ENCODE data around the gene ZNF879. TPM values are rescaled to one million over a fixed set of nuclear protein-coding genes. Genes with fewer than 3 reads are reported as not detected.
A peak's percentile ranks its signal among the peaks of the same experiment; 100 is the strongest.

ZNF879 gene
- 4.6 TPM for total RNA-seq

DNA sequence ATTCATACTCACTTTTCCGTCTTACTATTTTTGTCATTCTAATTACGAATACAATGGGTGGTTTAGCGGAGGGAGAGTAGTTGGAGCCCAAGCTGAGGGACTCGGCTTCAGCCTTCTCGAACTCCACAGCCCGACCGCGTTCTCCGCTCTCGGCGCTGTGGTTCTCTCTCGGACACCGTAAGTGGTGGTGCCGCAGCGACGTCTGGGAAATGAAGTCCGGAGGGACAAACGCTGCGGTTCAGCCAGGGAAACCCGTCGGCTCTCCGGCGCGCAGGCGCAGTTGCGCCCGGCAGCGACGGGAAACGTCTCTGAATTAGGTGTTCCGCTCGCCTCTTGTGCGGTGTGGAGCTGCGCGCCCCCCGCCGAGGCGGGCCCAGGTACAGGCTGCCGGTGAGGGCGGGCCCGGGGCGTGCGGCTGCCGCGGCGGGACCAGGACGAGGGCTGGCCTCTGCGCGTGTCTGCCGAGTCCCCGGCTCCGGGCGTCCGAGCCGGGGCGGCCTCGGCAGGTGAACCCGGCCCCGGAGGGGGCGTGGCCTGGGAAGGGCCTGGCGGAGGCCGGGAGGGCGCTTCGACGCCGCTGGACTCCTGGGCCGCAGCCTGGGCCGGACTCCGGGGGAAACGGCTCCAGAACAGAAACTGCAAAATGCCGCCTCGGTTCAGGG, at the start of gene ZNF879:
Gene ZNF879, plus strand, starts transcription at position 277 of the 662 bp plus-strand sequence. CDS start 1,201 bp downstream, outside the sequence.
- DNase-seq: peak; percentile 91

DNA sequence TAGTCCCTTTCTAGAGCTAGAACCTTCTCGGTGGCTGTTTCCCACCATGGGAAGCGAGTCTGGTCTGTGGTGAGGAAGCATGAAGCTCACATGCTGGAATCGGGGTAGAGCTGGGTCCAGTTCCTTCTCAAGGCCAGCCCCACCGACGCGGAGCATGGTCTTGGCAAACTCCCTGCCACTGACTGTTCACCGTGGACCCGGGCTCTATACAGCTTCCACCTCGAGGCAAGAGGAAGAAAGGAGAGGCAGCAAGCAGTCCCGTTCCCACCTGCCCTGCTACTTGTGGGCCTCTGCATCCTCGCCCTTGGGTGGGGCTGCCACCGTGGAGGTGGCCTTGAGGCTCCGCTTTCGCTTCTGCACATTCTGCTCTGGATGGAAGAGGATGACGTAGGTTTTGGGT, 42.2 kb upstream of the ZNF879 start:
- no peak for DNase-seq

DNA sequence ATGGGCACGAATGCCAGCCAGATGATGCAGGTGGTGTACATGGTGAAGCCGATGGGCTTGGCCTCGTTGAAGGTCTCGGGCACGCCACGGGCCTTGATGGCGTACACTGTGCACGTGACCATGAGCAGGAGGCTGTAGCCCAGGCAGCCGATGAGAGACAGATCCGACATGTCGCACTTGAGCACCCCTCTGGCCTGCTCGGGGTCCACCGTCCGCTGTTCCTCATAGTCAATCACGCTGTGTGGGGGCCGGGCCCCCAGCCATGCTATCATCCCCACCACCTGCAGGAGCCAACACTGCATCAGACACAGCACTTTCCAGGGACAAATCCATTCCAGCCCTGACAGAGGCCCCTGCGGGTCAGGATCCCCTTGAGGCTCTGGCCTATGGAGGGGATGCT, 40.7 kb upstream of the ZNF879 start:
- no peak for DNase-seq

DNA sequence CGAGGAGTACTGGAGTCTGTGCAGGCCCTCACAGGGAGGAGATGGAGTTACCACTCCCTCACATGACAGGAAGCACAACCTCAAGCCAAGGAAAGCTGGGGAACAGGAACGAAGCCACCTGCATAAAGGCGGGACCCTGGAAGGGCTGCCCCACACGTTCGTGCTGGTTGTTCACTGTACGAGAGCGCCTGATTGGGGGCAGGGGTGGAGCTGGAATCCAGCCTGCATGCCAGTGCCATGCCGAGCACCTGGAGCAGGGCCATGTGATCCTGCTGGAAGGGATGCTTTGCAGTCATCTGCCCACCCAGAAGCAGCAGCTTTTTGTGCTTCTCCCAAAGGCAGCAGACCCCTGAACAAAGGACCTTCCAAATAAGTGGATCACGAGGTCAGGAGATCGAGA, 39.9 kb upstream of the ZNF879 start:
- DNase-seq: no peak

DNA sequence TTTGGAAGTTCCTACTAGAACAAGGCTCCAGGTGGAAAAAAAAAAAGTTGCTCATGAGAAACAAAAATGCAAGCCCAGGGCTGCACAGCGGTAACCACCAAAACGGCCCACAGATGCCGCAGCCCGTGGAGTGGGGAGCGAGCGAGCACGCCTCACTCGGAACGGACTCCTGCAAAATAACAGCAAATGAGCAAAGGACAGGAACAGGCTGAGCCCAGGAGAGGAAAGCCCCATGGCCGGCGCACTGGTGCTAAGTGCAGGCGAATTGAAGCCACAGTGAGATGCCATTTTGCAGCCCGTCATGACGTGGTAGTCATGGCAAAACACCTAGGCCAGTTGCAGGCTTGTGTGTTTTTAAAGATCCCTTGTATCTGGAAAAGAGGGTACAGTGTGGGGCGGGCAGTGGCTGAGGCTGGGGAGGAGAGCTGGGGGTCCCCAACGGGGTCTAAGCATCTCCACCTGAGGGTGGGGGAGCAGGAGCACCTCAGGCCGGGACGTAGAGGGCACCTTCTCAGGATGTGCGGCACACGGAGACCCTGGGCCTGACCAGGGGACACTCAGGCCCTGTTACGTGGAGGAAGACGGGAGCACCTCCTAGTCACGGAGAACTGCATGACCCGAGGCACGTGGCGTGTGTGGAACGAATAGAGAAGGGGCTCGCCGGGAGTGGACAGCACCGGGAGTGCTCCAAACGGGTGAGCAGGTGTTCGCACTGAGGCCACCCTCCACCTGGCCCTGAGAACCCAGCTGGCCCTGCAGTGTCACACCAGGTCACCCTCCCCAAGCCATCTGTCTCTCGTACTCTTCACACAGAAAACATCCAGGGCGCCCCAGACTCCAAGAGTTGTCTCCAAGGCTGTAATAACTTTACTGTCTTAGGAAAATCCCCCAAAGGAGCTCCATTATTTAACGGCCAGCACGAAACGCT, 39.2 kb upstream of the ZNF879 start:
- DNase-seq: no peak

DNA sequence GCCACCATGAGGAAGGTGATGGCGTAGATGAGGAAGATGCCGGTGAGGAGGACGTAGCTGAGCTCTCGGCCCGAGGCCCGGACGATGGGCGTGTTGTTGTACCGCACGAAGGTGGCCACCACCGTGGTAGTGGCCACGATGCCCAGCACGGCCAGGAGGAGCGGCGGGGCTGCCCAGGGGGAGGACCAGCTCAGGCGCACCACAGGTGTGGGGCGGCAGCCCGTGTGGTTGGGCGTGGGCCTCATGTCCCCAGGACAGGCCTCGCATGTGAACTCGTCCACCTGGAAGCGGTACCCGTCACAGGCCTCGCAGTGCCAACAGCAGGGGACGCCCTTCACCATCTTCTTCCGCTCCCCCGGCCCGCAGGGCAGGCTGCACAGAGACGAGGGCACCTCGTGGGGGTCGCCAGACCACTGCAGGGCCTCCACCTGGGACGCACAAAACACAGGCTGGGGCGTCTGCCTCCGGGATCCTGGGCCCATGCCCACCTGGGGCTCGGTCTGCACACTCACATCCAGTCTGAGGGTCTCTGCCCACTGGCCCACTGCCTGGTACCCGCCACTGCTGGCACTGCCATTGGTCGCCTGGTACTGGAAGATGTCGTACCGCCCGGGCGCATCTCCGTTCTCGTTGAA, 37.2 kb upstream of the ZNF879 start:
- no peak for DNase-seq

DNA sequence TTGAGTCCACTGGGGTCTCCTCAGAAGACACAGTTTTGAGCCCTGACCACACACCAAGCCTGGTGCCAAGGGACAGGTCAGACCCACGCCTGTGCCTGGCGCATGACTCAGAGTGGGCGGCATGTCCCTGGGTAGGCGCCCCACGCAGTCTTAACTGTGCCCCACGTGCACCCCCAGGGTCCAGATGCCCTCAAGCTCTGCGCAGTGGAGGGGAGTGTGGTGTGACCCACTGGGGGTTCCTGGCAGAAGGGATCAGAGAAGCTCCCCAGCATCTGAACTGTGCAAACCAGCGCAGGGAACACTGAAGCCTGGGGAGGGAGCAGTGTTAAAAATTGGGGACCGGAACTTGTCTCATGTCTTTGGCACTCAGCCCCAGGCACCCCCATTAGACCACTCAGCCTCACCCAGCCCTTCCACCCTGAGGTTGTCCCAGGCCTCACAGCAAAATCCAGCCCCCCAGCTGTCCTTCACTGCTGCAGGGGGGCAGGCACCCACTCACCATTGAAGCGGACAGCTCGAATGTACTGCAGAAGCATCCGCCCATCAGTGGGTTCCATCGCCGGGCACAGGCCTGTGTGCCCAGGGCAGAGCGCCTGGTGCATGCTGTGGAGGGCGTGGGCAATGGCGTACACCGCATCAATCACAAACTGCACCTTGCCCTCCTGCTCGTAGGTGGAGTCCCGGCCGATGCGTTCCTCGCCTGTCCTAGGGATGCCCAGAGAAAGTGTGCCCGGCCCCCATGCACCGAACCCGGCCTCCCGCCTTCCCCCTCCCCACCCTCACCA, 35.0 kb upstream of the ZNF879 start:
- no peak for DNase-seq

DNA sequence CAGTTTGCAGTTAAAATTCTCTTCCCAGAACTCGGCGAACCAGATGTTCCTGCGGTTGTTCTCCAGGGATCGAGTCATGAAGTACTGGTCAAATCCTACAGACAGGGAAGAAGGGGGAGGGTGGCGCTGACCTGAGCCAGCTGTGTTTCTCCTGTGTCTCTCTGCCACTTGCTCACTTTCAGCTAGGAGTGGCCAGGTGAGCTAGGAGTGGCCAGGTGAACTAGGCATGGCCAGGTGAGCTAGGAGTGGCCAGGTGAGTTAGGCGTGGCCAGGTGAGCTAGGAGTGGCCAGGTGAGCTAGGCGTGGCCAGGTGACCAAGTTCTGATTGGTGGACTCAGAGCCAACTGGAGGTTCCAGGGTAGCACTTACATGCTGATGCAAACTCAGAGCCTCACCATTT, 34.3 kb upstream of the ZNF879 start:
- DNase-seq: no peak

DNA sequence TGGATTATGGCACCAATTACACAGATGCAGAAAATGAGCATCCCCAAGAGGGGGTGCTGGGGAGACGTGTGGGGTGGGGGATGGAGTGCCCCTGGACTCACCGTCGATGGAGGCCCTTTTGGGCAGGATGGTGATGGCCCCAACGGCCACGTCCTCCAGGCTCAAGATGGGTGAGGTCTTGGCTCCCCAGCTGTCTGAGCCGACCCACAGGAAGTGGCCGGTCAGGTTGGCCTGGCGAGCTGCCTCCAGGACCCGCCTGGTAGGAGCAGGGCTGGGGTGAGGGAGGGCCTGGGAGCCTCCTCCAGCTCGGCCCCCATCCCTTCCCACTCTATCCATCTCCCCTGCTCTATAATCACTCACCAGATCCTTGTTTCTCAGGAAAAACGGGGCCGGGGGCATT, 33.1 kb upstream of the ZNF879 start:
- DNase-seq: no peak

DNA sequence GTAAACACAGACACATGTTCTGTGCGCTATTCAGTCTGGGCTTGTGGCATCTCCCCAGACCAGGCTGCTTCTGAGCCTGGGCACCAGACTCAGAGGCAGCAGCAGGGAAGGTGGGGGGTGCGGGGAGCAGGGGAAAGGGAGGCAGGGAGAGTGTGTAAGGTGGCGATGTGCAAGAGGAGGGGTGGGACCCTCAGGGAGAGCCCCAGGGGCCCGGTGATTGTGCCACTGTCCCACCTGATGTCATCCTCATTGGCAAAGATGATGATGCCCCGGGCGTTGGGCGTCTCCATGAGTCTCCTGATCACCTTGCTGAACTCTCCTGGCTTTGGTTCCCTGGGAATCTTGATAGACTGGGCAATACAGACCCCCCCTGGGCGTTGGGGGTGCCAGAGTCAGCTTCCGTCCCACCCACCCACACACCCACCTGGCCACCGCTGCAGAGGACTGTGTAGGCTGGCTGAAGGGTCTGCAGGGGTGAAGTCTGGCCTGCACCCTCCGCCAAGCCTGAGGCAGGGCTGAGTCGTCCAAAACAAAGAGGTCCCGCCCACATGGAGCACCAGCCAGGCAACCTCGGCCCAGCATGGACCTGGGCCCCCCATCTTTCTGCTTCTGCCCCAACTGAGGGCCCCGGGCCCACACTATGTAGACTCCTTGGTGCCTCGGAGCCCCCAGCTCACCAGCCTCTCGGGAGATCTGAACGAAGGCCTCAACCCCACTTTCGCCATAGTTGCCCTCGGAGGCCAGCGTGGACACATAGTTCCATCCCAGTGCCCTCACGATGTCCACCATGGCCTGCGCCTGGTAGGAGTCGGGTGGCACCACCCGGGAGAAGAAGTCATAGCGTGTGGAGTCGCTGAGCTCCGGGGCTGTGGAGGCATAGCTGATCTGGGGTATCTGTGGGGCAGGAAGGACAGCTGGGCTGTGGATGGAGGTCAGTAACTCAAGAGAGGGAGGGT, 32.1 kb upstream of the ZNF879 start:
- DNase-seq: no peak

DNA sequence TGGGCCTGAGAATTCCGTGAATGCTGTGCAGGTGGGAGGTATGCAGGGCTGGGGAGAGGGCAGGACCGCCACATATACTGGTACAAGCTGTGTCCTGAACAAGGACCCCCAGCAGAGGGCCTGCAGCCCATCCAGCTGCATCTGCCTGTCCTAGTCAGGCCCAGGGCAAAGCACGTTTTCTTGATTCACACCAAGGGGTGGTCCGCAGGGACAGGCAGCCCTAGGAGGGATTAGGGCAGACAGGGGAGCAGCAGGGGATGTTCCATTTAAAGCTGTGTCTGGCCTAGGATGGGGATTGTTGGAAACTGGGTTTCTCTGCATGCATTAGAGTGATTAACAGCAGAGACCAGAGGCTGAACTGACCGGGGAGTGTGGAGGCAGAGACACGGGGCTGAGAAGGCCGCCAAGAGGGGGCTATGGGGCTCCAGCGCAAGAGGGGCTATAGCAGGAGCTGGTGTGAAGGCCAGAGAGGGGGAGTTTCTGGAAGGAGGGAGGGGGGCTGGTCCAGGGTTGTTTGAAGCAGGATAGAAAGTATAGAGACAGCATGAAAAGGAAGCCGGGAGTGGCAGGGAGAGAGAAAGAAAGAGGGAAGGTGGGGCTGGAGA, 31.2 kb upstream of the ZNF879 start:
- DNase-seq: no peak

DNA sequence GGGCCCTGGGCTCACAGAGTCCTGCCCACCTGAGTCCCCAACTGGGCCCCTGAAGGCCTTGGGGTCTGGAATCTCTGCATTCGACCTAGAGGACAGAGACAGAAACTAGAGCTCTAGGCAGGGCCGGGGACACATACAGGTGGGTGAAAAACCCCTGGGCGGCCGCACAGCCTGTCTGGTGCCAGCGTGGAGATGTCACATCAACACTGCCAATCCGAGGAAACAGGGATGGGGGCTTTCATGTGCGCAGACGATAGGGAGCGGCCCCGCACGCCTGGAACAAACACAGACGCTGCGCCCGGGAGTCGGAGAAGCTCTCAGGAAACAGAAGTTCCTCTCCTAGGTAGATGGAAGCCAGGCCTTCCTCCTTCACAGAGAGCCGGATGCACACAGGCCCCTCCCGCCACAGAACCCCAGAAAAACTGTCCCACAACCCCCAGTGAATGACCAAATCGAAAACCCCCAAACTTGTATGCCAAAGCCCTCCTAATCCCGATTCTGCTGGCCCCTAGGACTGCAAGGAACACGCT, 30.3 kb upstream of the ZNF879 start:
- no peak for DNase-seq

DNA sequence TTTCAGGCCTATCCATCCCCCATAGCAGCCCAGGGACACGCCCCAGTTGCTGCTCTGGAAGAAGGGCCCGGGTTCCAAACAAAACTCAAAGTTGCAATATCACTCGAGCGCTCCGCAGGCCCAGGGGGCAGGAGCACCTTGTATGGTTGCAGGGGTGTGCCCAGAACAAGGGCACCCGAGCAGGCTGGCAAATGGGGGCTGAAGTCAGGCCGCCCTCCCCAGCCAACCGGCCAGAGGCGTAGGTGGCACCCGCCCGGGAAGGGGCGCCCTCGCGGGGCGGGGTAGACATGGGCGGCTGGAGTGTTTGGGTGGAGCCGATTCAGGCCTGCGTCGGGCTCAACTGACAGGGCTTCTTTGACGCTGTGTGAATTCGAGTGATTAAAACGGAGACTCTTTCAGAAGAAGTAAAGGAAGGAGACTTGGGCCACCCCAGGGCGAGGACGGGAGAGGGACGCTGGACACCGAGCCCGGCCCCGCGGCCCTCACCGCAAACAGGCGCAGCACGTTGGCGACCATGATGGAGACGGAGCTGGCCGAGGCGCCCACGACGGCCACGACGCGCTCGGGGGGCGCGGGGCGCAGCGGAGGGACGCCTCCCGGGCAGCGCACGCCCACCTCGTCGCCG, 29.5 kb upstream of the ZNF879 start:
- DNase-seq: no peak

DNA sequence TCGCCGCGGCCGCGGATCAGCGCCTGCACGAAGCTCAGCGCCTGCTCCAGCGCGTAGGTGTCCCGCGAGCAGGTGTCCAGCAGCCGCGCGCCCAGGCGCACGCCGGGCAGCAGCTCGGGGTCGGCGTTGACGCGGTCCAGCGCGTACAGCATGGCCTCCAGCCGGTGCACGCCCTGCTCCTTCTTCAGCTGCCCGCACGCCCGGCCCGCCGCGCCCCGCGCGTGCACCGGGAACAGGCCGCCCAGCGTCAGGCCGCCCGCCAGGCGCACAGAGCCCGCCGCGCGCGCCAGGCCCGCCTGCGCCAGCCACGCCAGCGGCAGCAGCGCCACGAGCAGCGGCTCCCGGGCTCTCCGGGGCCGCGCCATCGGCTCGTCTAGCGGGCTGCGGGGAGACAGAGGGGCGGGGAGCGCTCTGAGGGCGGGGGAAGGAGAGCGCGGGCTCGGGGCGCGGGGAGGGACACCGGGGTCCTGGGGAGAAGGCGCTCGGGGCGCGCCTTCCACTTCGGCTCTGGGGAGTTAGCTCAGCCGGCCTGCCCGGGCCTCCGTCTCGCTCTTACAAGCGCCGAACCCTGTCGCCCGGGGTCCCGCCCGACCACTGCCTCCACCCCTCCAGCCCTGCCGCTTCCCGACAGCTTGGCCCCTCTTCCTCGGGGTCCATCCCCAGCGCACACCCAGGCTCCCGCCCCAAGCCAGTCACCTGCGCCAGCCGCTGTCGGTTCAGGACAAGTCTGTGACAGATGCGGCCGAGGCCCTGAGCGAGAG, 28.8 kb upstream of the ZNF879 start, which contains the start of gene GRM6:
Gene GRM6, minus strand, starts transcription at position 741 of the 761 bp plus-strand sequence. Its CDS starts 376 bp downstream, at position 365.
- DNase-seq: no peak

DNA sequence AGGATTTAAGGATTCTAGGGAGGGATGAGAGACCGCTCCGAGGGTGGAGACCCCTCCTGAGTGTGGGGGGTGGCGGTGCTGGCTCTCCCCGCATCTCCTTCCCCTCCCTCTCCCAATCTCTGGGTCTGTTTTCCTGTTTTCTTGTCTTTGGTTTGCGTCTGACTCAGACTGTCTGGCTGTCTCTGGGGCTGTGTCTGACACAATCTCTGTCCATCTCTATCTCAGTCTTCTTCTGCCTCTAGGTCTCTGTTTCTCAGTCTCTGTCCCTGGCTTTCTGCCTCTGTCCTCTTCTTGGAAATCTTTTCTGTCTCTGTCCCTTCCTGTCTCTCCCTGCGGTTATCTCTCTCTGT, 28.3 kb upstream of the ZNF879 start:
- DNase-seq: no peak

DNA sequence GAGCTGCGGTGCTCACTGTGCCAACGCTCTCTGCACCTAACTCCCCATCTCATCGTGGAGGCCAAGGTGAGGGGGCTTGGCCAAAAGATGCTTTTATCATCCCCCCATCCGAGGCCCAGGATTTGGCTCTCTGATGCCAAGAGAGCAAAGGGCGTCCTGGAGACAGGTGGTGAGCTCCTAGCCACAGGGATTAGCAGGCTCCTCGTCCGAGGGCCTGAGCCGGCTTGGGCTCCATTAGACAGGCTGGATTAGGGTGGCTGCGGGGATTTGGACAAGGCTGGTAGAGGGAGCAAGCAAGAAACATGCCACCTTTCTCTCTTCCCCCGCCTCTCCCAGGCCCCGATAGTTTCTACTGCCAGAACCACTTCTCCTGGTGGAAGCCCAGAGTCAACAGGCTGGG, 27.4 kb upstream of the ZNF879 start:
- DNase-seq: no peak

DNA sequence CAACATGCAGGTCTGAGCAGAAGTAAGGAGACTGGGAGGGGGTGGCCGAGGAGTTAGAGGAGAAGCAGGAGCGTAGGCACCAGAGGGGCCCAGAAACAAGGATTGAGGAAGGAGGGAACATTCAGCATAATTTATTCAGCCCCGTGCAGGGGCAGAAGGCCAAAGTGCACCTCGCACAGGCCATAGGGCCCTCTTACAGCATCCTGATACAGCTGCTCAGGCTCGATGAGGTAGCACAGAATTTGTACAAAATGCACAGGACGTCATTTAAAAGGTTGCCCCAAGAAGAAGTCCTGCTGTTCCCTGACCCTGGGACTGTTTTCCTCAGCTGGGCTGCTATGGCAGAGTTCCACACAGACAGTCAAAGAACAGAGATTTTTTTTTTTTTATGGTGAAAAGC, 26.4 kb upstream of the ZNF879 start:
- no peak for DNase-seq

DNA sequence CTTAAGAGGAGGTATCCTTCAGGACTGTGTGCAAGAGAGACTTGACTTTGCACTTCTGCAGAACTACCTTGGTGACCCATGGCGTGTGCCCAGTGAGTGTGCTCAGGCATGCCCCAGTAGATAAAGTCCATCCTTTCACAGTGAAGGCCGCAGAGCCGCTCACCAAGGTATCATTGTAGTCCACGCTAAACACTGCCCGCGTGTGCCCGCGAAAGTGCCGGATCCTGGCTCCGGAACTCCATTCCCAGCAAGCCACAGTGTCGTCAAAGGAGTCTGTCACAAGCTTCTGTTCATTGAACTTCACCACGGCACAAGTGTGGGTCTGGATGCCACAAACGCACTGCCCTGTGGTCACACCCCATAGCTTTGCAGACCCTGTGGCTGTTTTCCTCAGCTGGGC, 25.2 kb upstream of the ZNF879 start:
- no peak for DNase-seq

DNA sequence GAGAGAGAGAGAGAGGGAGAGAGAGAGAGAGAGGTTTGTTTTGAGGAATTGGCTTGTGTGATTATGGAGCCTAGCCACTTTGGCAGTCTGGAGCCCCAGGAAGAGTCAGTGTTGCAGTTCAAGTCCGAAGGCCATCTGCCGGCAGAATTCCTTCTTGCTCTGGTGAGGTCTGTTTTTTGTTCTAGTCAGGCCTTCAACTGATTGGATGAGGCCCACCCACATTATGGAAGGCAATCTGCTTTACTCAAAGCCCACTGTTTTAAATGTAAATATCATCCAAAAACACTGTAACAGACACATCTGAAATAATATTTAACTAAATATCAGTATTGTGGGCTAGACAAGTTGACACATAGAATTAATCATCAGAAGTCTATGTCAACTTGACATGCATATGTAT, 17.0 kb upstream of the ZNF879 start:
- no peak for DNase-seq
